AG04450 (cell line): ENCODE results near the gene SLC39A11. TPM values are rescaled to one million over a fixed set of nuclear protein-coding genes. Genes with fewer than 3 reads are reported as not detected.

Experiments used
- CTCF ChIA-PET: fragments of 300-600, 350-600 bp; formaldehyde crosslinking; extraction: SDS; loops from one replicate; lab custom pipeline; 2022; ENCODE audit warnings: antibody characterized with exemption, inconsistent platforms; lab: Charles Lee
- POLR2A ChIA-PET: fragments of 350-600 bp; formaldehyde crosslinking; extraction: SDS; loops from one replicate; lab custom pipeline; 2021; ENCODE audit warnings: antibody characterized with exemption, inconsistent platforms; lab: Yijun Ruan, JAX
- DNase-seq: peaks from one replicate; pipeline ENCODE4 v3.0.0-alpha.2; 2011; ENCODE audit warnings: low read depth, low spot score
- H3K27ac ChIP-seq: one replicate; pipeline ENCODE4 v1.5.1; 2012; ENCODE audit warnings: low read depth, low read length, control low read depth
- H3K27me3 ChIP-seq: one replicate; pipeline ENCODE4 v1.6.0; 2012; ENCODE audit warnings: low read length; ENCODE audit not compliant: control insufficient read depth, insufficient read depth
- H3K4me3 ChIP-seq: 2 replicates; pipeline ENCODE4 v1.5.1; 2011; ENCODE audit warnings: mild to moderate bottlenecking, low read depth, low read length, control low read depth
- H3K9me3 ChIP-seq: 2 replicates; pipeline ENCODE4 v1.5.1; 2012; ENCODE audit warnings: low read length; ENCODE audit not compliant: control insufficient read depth, insufficient read depth
- CTCF ChIP-seq: IDR thresholded peaks from 2 replicates; pipeline ENCODE4 v1.5.1; 2011; ENCODE audit warnings: low read depth, low read length, control low read depth, inconsistent platforms
- polyA plus RNA-seq: library from polyadenylated mRNA; depleted of rRNA; stranded (reverse); fragments of >200 nt; gene quantifications from 2 replicates; pipeline ENCODE4 v1.2.3, GENCODE V29; 2011

SLC39A11 gene
- polyA plus RNA-seq, 1 experiment: 18.0 TPM

GRCh38 chr17:73118139-73118538, 25.7 kb upstream of the SLC39A11 start:
- CTCF ChIA-PET: interaction anchor here (0.6 kb wide), 1 partner anchor 558 kb away, joined by 3 read pairs; no protein-coding TSS in a partner anchor
- H3K9me3 ChIP-seq: no peaks in the 10 kb centered on the region
- peaks cover under 1% of the 10 kb centered on the region for H3K27me3 ChIP-seq
- no peak for DNase-seq
- H3K4me3 ChIP-seq: no peak overlapping the region
- no peak overlapping the region for H3K27ac ChIP-seq
- POLR2A ChIA-PET: no interaction called here
- no peak for TF ChIP-seq CTCF

GRCh38 chr17:73112246-73112645, 19.8 kb upstream of the SLC39A11 start:
- ChIA-PET POLR2A (no interaction called here), CTCF (no interaction called here)
- Histone ChIP-seq H3K9me3 (no peaks in the 10 kb centered on the region), H3K4me3 (no peak overlapping the region), H3K27me3 (peaks cover 2% of the 10 kb centered on the region), H3K27ac (no peak overlapping the region)
- TF ChIP-seq CTCF: no peak
- no peak for DNase-seq

GRCh38 chr17:73111386-73111785, 18.9 kb upstream of the SLC39A11 start:
- POLR2A ChIA-PET: interaction anchor here (0.7 kb wide), 1 partner anchor 125 kb away, joined by 7 read pairs; no protein-coding TSS in a partner anchor
- H3K4me3 ChIP-seq: no peak overlapping the region
- H3K27ac ChIP-seq: no peak overlapping the region
- DNase-seq: no peak
- TF ChIP-seq CTCF: no peak
- H3K9me3 ChIP-seq: no peaks in the 10 kb centered on the region
- H3K27me3 ChIP-seq: peaks cover 2% of the 10 kb centered on the region
- CTCF ChIA-PET: no interaction called here

GRCh38 chr17:73107191-73107590, 14.7 kb upstream of the SLC39A11 start:
- DNase-seq: no peak
- TF ChIP-seq CTCF: no peak
- ChIA-PET POLR2A (no interaction called here), CTCF (no interaction called here)
- no peak overlapping the region for H3K27ac ChIP-seq
- H3K4me3 ChIP-seq: no peak overlapping the region
- H3K9me3 ChIP-seq: peaks cover 3% of the 10 kb centered on the region; the same call in 1 of the 2 replicates
- peaks cover 2% of the 10 kb centered on the region for H3K27me3 ChIP-seq

- DNase-seq: no peak
- no peak overlapping the region for H3K4me3 ChIP-seq
- peaks cover 2% of the 10 kb centered on the region for H3K27me3 ChIP-seq
- no peak overlapping the region for H3K27ac ChIP-seq
- ChIA-PET CTCF (no interaction called here), POLR2A (no interaction called here)
- no peak for TF ChIP-seq CTCF
- peaks cover 3% of the 10 kb centered on the region; the same call in 1 of the 2 replicates for H3K9me3 ChIP-seq
Measured at GRCh38 chr17:73105431-73105830, 12.9 kb upstream of the SLC39A11 start.
